CD14-positive monocyte (primary cell): ENCODE measurements around the gene SLC27A1. TPM values are rescaled to one million over a fixed set of nuclear protein-coding genes. Genes with fewer than 3 reads are reported as not detected.
A peak's percentile ranks its signal among the peaks of the same experiment; 100 is the strongest.

Source experiments
- DNase-seq, 3 donors: peaks; one replicate each; pipeline ENCODE4 v3.0.0-alpha.2; 2011 to 2022
- H2AFZ ChIP-seq: 2 replicates; pipeline ENCODE4 v1.6.0; 2012; ENCODE audit warnings: mild to moderate bottlenecking, low read depth, low read length, inconsistent platforms; ENCODE audit not compliant: insufficient read depth, poor library complexity, severe bottlenecking
- H3K27ac ChIP-seq, 2 donors: 1 replicate in 1 of 2; 2 replicates in 1 of 2; pipeline ENCODE4 v1.5.1; 2012 to 2013; ENCODE audit warnings: low read length in 2 of 2, control low read depth in 1 of 2, inconsistent platforms in 1 of 2, low read depth in 1 of 2, mild to moderate bottlenecking in 1 of 2
- H3K27me3 ChIP-seq, 2 donors: one replicate each; pipeline versions ENCODE4 v1.6.0 to v1.6.1; 2011 to 2013; ENCODE audit warnings: low read length in 2 of 2; ENCODE audit not compliant: control insufficient read depth in 2 of 2, insufficient read depth in 2 of 2
- H3K36me3 ChIP-seq, 2 donors: replicated peaks in 1 of 2; 1 replicate in 1 of 2; 2 replicates in 1 of 2; pipeline versions ENCODE4 v1.5.1 to v1.6.1; 2012 to 2013; ENCODE audit warnings: low read length in 2 of 2, control low read depth in 1 of 2, inconsistent platforms in 1 of 2, mild to moderate bottlenecking in 1 of 2; ENCODE audit not compliant: insufficient read depth in 2 of 2, control insufficient read depth in 1 of 2
- H3K4me1 ChIP-seq, 2 donors: 1 replicate in 1 of 2; 2 replicates in 1 of 2; pipeline versions ENCODE4 v1.5.1 to v1.6.1; 2012 to 2013; ENCODE audit warnings: low read length in 2 of 2, control low read depth in 1 of 2, inconsistent platforms in 1 of 2, mild to moderate bottlenecking in 1 of 2, moderate library complexity in 1 of 2; ENCODE audit not compliant: insufficient read depth in 2 of 2, control insufficient read depth in 1 of 2
- H3K4me2 ChIP-seq: replicated peaks from 2 replicates; pipeline ENCODE3; 2012; ENCODE audit warnings: low read length, moderate library complexity, mild to moderate bottlenecking; ENCODE audit not compliant: poor library complexity, severe bottlenecking; ENCODE audit errors: extremely low read depth
- H3K4me3 ChIP-seq, 3 experiments: fragments of 200-600 bp in 1 of 3; sonication (generic) in 1 of 3; replicated peaks in 1 of 3; 1 replicate in 2 of 3; 2 replicates in 1 of 3; pipeline ENCODE4 v1.5.1; 2011 to 2013; ENCODE audit warnings: low read length in 3 of 3, mild to moderate bottlenecking in 3 of 3, control low read depth in 2 of 3, low read depth in 2 of 3, inconsistent platforms in 1 of 3, moderate library complexity in 1 of 3
- H3K79me2 ChIP-seq: 2 replicates; pipeline ENCODE4 v1.6.0; 2012; ENCODE audit warnings: mild to moderate bottlenecking, control low read depth, inconsistent platforms, low read length, moderate library complexity; ENCODE audit not compliant: insufficient read depth
- H3K9ac ChIP-seq: 2 replicates; pipeline ENCODE4 v1.6.0; 2017; ENCODE audit warnings: low read length, mild to moderate bottlenecking; ENCODE audit not compliant: insufficient read depth, poor library complexity, severe bottlenecking
- H3K9me3 ChIP-seq, 2 donors: replicated peaks in 1 of 2; 1 replicate in 1 of 2; 2 replicates in 1 of 2; pipeline versions ENCODE4 v1.5.1 to v1.6.1; 2012 to 2013; ENCODE audit warnings: low read length in 2 of 2, control low read depth in 1 of 2; ENCODE audit not compliant: control insufficient read depth in 1 of 2, insufficient read depth in 1 of 2
- H4K20me1 ChIP-seq: 2 replicates; pipeline ENCODE4 v1.6.0; 2012; ENCODE audit warnings: mild to moderate bottlenecking, low read length, control low read depth, moderate library complexity; ENCODE audit not compliant: insufficient read depth
- H3K27ac Mint-ChIP-seq, 7 donors: one replicate each; pipeline ENCODE4 v1.8.0; 2020; ENCODE audit warnings: mild to moderate bottlenecking in 7 of 7, mixed read lengths in 7 of 7, moderate library complexity in 6 of 7, inconsistent platforms in 2 of 7
- H3K27me3 Mint-ChIP-seq, 3 donors: one replicate each; pipeline ENCODE4 v1.8.0; 2021 to 2022; ENCODE audit warnings: low read depth in 3 of 3, mild to moderate bottlenecking in 3 of 3, mixed read lengths in 3 of 3, moderate library complexity in 3 of 3, inconsistent platforms in 1 of 3
- H3K36me3 Mint-ChIP-seq, 2 donors: one replicate each; pipeline ENCODE4 v1.8.0; 2020; ENCODE audit warnings: mixed read lengths in 2 of 2, inconsistent platforms in 1 of 2, mild to moderate bottlenecking in 1 of 2
- H3K4me1 Mint-ChIP-seq: one replicate; pipeline ENCODE4 v1.8.0; 2020; ENCODE audit warnings: mild to moderate bottlenecking, mixed read lengths
- H3K4me3 Mint-ChIP-seq, 2 donors: one replicate each; pipeline ENCODE4 v1.8.0; 2020; ENCODE audit warnings: mild to moderate bottlenecking in 2 of 2, mixed read lengths in 2 of 2, moderate library complexity in 1 of 2
- H3K9me3 Mint-ChIP-seq, 7 donors: one replicate each; pipeline ENCODE4 v1.8.0; 2020 to 2022; ENCODE audit warnings: mixed read lengths in 7 of 7, mild to moderate bottlenecking in 6 of 7, moderate library complexity in 6 of 7, inconsistent platforms in 2 of 7
- WGBS: methylation state at CpG from one replicate; pipeline ENCODE4 v1.1.5; 2013; ENCODE audit warnings: missing lambda C conversion rate; ENCODE audit not compliant: insufficient coverage; 5-methylcytosine and 5-hydroxymethylcytosine counted together
- intact Hi-C, 2 donors: fragments of 100-400 bp; cut with micrococcal nuclease; formaldehyde crosslinking; loops; one replicate each; pipeline versions ENCODE4 v1.15.0 to v1.15.1; 2023
- polyA plus RNA-seq, 3 donors: library from polyadenylated mRNA; depleted of rRNA in 1 of 3; unstranded in 2 of 3; stranded (reverse) in 1 of 3; fragments of 300-500 nt in 2 of 3; fragments of >200 nt in 1 of 3; fragmentation: Illumina TruSeq in 2 of 3; gene quantifications; 1 replicate in 2 of 3; 2 replicates in 1 of 3; pipeline ENCODE4 v1.2.3, GENCODE V29; 2012 to 2021
- TF ChIP-seq, protein P1 (sequence below): fragments of 200-600 bp; IDR thresholded peaks from one replicate; pipeline ENCODE4 v1.8.0; 2022; ENCODE audit warnings: antibody characterized with exemption, mild to moderate bottlenecking

SLC27A1 gene
- polyA plus RNA-seq, 3 donors: 27.1 to 36.5 (median 27.6) TPM

DNA sequence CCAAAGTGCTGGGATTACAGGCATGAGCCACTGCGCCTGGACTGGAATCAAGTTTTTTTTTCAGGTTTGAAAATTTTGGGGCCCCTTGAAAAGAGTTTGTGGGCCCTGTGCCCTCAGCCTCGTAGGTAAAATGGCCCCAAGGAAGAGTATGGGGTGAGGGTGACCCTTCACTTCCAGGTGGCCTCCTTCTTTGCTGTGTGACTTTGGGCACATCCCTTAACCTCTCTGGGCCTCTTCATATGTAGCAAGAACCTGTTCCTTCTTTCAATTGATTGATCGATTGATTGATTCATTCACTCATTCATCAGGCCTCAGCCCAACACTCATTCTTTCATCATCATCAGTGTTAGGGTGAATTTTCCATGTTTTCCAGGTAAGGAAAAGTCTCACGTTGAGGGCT lies 18.5 kb upstream of the SLC27A1 start:
- Histone ChIP-seq H3K79me2 (no peaks in the 10 kb centered on the region), H3K27me3 (peaks cover 24 to 61% of the 10 kb centered on the region in 2 donors), H4K20me1 (no peaks in the 10 kb centered on the region), H3K9me3 (peaks cover 4 to 8% of the 10 kb centered on the region in 2 donors), H2AFZ (no peak overlapping the region), H3K4me3 (no peak overlapping the region), H3K27ac (no peak overlapping the region), H3K4me2 (no peak overlapping the region), H3K9ac (no peak overlapping the region), H3K4me1 (peaks cover 20 to 25% of the 10 kb centered on the region in 2 donors), H3K36me3 (no peaks in the 10 kb centered on the region)
- H3K27me3 Mint-ChIP-seq: peaks cover 54 to 64% (median 59%) of the 10 kb centered on the region in 3 donors
- H3K9me3 Mint-ChIP-seq: peaks cover 2 to 15% (median 10%) of the 10 kb centered on the region in 7 donors
- TF ChIP-seq, protein P1, sequence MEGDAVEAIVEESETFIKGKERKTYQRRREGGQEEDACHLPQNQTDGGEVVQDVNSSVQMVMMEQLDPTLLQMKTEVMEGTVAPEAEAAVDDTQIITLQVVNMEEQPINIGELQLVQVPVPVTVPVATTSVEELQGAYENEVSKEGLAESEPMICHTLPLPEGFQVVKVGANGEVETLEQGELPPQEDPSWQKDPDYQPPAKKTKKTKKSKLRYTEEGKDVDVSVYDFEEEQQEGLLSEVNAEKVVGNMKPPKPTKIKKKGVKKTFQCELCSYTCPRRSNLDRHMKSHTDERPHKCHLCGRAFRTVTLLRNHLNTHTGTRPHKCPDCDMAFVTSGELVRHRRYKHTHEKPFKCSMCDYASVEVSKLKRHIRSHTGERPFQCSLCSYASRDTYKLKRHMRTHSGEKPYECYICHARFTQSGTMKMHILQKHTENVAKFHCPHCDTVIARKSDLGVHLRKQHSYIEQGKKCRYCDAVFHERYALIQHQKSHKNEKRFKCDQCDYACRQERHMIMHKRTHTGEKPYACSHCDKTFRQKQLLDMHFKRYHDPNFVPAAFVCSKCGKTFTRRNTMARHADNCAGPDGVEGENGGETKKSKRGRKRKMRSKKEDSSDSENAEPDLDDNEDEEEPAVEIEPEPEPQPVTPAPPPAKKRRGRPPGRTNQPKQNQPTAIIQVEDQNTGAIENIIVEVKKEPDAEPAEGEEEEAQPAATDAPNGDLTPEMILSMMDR: no peak
- 100% methylated on average over 1 of the region's 4 CpGs for WGBS
- DNase-seq: no peak
- H3K4me1 Mint-ChIP-seq: peaks cover 25% of the 10 kb centered on the region
- intact Hi-C loops: loop anchor here in 1 of 2 donors (5.0 kb wide), 1 partner anchor 405 kb away; the partner anchor contains the start of gene RPL18A
- no peak overlapping the region for H3K4me3 Mint-ChIP-seq
- no peak overlapping the region for H3K27ac Mint-ChIP-seq
- H3K36me3 Mint-ChIP-seq: peaks cover 0 to 6% of the 10 kb centered on the region in 2 donors

DNA sequence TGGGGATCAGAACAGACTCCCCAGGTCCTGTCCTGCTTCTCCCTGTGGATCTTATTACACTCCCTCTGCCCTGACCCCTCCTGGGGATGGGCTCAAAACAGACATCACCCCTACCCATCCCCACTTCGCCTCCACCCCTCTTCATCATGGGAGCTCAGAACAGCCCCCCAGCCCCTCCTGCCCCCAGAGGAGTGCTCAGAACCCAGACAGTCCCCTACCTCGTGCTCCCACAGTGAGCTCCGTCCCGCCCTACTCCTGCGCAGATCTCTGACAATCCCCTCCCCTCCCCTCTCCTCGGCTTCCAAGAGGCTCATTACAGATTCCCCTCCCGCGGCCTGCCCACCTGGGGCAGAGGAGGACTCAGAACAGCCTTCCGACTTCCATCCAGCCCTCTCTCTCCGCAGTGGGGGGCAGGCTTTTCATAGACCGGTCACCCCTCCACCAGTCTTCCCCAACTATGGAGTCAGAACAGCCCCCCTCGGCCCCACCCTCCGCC lies 15.7 kb upstream of the SLC27A1 start:
- no peak for DNase-seq
- TF ChIP-seq, protein P1: no peak
- Histone ChIP-seq H3K9me3 (peaks cover 3 to 4% of the 10 kb centered on the region in 2 donors), H3K4me1 (peaks cover 13 to 14% of the 10 kb centered on the region in 2 donors), H4K20me1 (no peaks in the 10 kb centered on the region), H3K4me3 (no peak overlapping the region), H3K27ac (no peak overlapping the region), H3K27me3 (peaks cover 22 to 48% of the 10 kb centered on the region in 2 donors), H3K9ac (no peak overlapping the region), H3K4me2 (no peak overlapping the region), H2AFZ (no peak overlapping the region), H3K36me3 (no peaks in the 10 kb centered on the region), H3K79me2 (no peaks in the 10 kb centered on the region)
- no peak overlapping the region for H3K27ac Mint-ChIP-seq
- H3K4me3 Mint-ChIP-seq: peak overlapping the region in 1 of 2 donors; percentile 70
- no peaks in the 10 kb centered on the region for H3K36me3 Mint-ChIP-seq
- peaks cover 2 to 10% (median 9%) of the 10 kb centered on the region in 7 donors for H3K9me3 Mint-ChIP-seq
- H3K4me1 Mint-ChIP-seq: peaks cover 21% of the 10 kb centered on the region
- peaks cover 54 to 58% (median 55%) of the 10 kb centered on the region in 3 donors for H3K27me3 Mint-ChIP-seq
- WGBS: 72% methylated on average over 6 of the region's 13 CpGs
- intact Hi-C loops: loop anchor here in 1 of 2 donors (5.0 kb wide), 1 partner anchor 403 kb away; the partner anchor contains the start of gene RPL18A
